GM12872 (cell line): ENCODE data around the gene SLC35D3.

Experiments
- TF ChIP-seq, protein P1 (sequence below): IDR thresholded peaks from 3 replicates; pipeline ENCODE4 v1.5.1; 2011; ENCODE audit warnings: low read depth, mild to moderate bottlenecking, low read length, moderate library complexity; ENCODE audit not compliant: insufficient read depth

The SLC35D3 gene

DNA sequence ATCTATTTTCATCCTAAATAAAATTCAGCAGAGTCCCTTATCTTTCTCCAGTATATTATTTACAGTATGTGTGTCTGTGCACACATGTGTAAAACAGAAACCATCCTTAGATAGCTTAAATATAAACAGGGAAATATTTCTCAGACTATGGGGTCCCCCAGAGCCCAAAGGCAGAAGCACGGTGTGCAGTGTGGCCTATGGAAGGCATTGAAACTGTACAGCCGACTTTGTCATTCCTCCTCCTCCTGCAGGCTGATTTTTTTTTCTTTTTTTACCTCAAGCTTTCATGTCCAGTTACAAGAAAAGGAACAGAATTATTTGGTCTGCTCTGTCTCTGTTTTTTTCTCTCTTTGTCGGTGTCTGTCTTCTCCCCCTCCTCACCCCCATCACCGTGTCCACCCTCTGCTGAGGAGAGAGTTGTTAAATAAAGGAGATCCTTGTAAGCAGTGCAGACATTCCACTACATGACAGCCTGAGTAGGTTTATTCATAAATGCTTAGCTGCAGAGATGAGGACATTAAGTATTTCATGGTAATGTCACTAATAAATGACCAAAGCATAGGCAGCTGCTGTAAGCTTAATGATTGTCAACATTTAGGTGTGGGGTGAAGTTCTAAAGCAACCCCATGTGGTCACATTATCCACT is 31.8 kb upstream of the SLC35D3 start:
- TF ChIP-seq, protein P1, sequence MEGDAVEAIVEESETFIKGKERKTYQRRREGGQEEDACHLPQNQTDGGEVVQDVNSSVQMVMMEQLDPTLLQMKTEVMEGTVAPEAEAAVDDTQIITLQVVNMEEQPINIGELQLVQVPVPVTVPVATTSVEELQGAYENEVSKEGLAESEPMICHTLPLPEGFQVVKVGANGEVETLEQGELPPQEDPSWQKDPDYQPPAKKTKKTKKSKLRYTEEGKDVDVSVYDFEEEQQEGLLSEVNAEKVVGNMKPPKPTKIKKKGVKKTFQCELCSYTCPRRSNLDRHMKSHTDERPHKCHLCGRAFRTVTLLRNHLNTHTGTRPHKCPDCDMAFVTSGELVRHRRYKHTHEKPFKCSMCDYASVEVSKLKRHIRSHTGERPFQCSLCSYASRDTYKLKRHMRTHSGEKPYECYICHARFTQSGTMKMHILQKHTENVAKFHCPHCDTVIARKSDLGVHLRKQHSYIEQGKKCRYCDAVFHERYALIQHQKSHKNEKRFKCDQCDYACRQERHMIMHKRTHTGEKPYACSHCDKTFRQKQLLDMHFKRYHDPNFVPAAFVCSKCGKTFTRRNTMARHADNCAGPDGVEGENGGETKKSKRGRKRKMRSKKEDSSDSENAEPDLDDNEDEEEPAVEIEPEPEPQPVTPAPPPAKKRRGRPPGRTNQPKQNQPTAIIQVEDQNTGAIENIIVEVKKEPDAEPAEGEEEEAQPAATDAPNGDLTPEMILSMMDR: no peak

DNA sequence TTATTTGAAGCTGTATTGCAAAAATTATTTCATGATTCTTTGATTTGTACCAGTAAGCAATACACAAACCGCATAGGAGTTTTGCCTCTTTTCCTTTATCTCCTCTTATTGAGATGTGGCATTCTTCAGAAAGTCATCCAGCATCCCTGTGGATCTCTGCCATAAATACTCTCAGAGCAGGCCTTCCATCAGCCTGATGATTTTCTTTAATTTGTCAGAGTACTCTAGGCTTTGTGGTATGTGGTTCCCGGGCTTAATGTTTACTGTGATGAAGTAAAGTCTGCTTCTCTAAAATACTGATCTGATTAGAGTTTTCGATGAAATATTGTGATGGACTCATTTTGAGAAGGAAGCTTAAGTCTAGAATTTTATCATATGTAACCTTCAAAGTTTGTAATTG is 31.1 kb upstream of the SLC35D3 start:
- TF ChIP-seq, protein P1: no peak

DNA sequence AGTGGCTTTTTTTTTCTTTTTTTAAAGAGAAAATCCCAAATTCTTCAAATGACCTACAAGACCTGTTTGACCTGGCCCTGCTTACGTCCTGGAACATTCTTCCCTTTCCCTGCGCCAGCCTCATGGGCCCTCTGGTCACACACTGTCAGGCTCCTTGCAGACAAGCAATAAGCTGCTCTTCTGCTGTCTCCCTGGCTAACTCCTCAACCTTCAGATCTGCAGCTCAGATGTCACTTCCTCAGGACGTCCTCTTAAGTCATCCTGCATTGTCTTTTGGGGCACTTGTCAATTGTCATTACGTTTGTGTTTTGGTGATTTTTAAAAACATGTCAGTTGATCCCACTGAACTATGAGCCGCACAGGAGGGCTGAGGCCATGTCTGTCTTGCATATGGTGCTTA is 28.9 kb upstream of the SLC35D3 start:
- TF ChIP-seq, protein P1: no peak

DNA sequence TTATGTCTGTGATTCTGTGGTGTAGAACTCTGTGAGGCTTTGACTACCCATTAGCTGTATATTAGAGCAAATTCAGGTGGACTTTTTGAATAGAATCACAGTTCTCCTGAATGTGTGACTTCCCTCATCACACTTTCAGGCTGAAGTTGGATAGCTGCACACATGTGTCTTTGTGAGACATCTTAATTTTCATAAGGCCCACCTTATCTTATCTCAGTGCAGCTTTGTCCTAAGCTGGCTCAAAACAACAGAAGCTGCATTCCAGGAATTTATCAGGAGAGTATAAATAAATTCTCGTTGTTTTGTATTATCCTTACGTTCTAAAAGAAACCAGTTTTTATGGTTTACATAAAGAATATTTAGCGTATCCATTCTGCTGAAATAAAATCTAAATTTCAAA is 26.2 kb upstream of the SLC35D3 start:
- TF ChIP-seq, protein P1: no peak

DNA sequence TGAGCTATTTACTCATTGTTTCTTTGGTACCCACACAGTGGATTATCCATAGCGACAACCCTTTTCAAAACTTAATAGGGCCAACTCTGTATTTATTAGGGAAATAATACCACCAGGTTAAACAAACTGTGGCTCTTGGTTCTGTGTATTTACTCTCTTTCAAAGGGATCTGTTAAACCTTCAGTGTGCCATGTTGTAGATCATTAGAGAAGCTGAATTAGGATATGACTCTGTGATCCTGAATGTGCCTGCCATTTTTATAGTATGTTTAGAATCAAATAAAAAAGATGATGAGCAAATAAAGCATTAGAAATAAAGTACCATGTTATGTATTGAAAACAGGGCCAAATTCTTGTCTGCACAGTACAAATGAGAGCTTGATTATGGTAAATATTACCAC is 25.0 kb upstream of the SLC35D3 start:
- TF ChIP-seq, protein P1: no peak

DNA sequence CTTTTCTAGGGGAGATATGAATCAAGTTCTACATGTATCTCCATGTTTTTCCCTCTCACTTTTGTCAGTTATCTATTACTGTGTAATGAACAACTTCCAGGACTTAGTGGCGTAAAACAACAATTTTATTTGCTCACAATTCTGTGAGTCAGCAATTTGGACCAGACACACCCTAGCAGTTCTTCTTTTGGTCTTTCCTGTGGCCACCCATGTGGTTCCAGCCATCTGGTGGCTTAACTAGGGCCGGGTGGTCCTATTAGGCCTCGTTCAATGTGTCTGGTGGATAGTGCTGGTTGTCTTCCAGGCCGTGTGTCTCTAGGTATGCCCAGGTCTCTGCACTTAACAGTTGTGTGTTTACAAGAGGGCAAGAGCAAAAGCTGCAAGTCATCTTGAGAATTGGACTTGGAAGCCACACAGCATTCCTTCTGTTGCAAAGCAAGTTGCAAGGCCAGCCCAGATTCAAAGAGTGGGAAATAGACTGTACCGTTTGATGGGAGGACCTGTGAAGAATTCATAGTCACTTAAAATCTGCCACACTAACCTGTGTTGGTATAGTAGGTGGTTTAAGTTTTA is 20.8 kb upstream of the SLC35D3 start:
- TF ChIP-seq, protein P1: no peak

DNA sequence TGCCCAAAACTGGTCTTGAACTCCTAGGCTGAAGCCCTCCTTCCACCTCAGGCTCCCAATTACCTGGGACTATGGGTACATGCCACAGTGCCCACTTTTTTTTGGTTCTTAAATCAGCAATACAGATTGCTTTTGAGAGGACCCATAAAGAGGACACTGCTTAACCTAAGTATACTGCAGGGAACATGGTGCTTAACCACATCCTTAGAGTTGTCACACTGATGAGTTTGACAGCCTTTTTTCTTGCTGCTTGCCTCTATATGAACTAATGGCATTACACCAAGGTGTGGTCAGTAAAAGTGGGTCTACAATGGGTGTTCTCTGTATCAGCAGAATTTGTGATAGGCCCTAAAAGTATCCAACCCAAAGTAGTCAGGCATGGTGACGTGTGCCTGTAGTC is 7.2 kb upstream of the SLC35D3 start:
- TF ChIP-seq, protein P1: no peak
